Inferior parietal cortex (tissue), 1 donor: Measurements from ENCODE around the gene PSG6.
"Not testable (repeated sequence)": the region's sequence is repeated elsewhere in the genome, so short reads cannot be mapped to it uniquely, and the experiment has no call there.

Experiments used
- DNase-seq: peaks from one replicate; pipeline ENCODE4 v3.0.0-alpha.2; 2016; ENCODE audit errors: extremely low spot score

The PSG6 gene

GRCh38 chr19:42906162-42906561 is 11.5 kb downstream of the PSG6 start:
- DNase-seq, result not testable (repeated sequence)

GRCh38 chr19:42900561-42900960 is 17.1 kb downstream of the PSG6 start:
- not testable (repeated sequence) for DNase-seq

GRCh38 chr19:42899674-42900073 is 18.0 kb downstream of the PSG6 start:
- DNase-seq, result not testable (repeated sequence)

- not testable (repeated sequence) for DNase-seq
Observed at GRCh38 chr19:42899110-42899509, 18.6 kb downstream of the PSG6 start.

GRCh38 chr19:42898656-42899055 is 19.0 kb downstream of the PSG6 start:
- not testable (repeated sequence) for DNase-seq

GRCh38 chr19:42897729-42898128 is 20.0 kb downstream of the PSG6 start:
- DNase-seq, result not testable (repeated sequence)

- not testable (repeated sequence) for DNase-seq
Observed at GRCh38 chr19:42890446-42890845, 27.2 kb downstream of the PSG6 start.

- DNase-seq, result not testable (repeated sequence)
Observed at GRCh38 chr19:42887876-42888445, 29.7 kb downstream of the PSG6 start.

- not testable (repeated sequence) for DNase-seq
Observed at GRCh38 chr19:42882730-42883129, 35.0 kb downstream of the PSG6 start.

GRCh38 chr19:42882010-42882409 is 35.7 kb downstream of the PSG6 start:
- DNase-seq, result not testable (repeated sequence)

- DNase-seq, result not testable (repeated sequence)
Observed at GRCh38 chr19:42881279-42881678, 36.4 kb downstream of the PSG6 start.

- not testable (repeated sequence) for DNase-seq
Observed at GRCh38 chr19:42880621-42881020, 37.1 kb downstream of the PSG6 start.

- DNase-seq, result no peak
Observed at GRCh38 chr19:42879613-42880012, 38.1 kb downstream of the PSG6 start, which contains the start of gene PSG1. Gene PSG1 (minus strand): TSS chr19:42879713. CDS start chr19:42879581, 132 bp downstream.

- not testable (repeated sequence) for DNase-seq
Observed at GRCh38 chr19:42876596-42876995, 41.1 kb downstream of the PSG6 start.

- DNase-seq, result not testable (repeated sequence)
Observed at GRCh38 chr19:42875881-42876280, 41.8 kb downstream of the PSG6 start.

- not testable (repeated sequence) for DNase-seq
Observed at GRCh38 chr19:42874901-42875813, 42.5 kb downstream of the PSG6 start.

- DNase-seq, result not testable (repeated sequence)
Observed at GRCh38 chr19:42874136-42874535, 43.6 kb downstream of the PSG6 start.

GRCh38 chr19:42872608-42873007 is 45.1 kb downstream of the PSG6 start:
- no peak for DNase-seq

GRCh38 chr19:42857544-42857867 is 60.2 kb downstream of the PSG6 start:
- no peak for DNase-seq

GRCh38 chr19:42856866-42857543 is 60.7 kb downstream of the PSG6 start:
- not testable (repeated sequence) for DNase-seq

GRCh38 chr19:42854745-42855144 is 62.9 kb downstream of the PSG6 start:
- not testable (repeated sequence) for DNase-seq

- not testable (repeated sequence) for DNase-seq
Observed at GRCh38 chr19:42853231-42853630, 64.5 kb downstream of the PSG6 start.
